Measurements from ENCODE around the gene TMIGD2.
"Not testable (repeated sequence)": the region's sequence is repeated elsewhere in the genome, so short reads cannot be mapped to it uniquely, and the experiment has no call there.

TMIGD2 gene

GRCh38 chr19:4266253-4267000 is 35.8 kb downstream of the TMIGD2 start:
- DNase-seq, result no peak

GRCh38 chr19:4264812-4265211 is 37.4 kb downstream of the TMIGD2 start:
- no peak for DNase-seq

- DNase-seq, result no peak
Observed at GRCh38 chr19:4260613-4261191, 41.5 kb downstream of the TMIGD2 start.

- no peak for DNase-seq
Observed at GRCh38 chr19:4258181-4258580, 44.0 kb downstream of the TMIGD2 start.

- no peak for DNase-seq
Observed at GRCh38 chr19:4257025-4257424, 45.2 kb downstream of the TMIGD2 start.

- no peak for DNase-seq
Observed at GRCh38 chr19:4256563-4256962, 45.6 kb downstream of the TMIGD2 start.

GRCh38 chr19:4246767-4247593 is 55.2 kb downstream of the TMIGD2 start, which contains the start of gene YJU2:
TSS of gene YJU2 (plus strand) at chr19:4247080. CDS start at chr19:4247147, 67 bp downstream.
- DNase-seq, result peak; percentile 97 to 99

GRCh38 chr19:4245938-4246337 is 56.3 kb downstream of the TMIGD2 start:
- not testable (repeated sequence) for DNase-seq

Measured in SHP77 (cell line).